Prostate gland (tissue), 2 donors: ENCODE measurements around the gene COL7A1. TPM values are rescaled to one million over a fixed set of nuclear protein-coding genes. Genes with fewer than 3 reads are reported as not detected.

Source experiments
- DNase-seq: peaks from one replicate; pipeline ENCODE4 v3.0.0-alpha.2; 2019; ENCODE audit warnings: low spot score
- H3K27ac ChIP-seq, 2 donors: fragments of 200-600 bp; sonication (generic); 2 replicates each; pipeline ENCODE4 v1.5.1; 2017 to 2019
- H3K27me3 ChIP-seq: fragments of 200-600 bp; sonication (generic); replicated peaks from 2 replicates; pipeline ENCODE4 v1.5.1; 2019; ENCODE audit not compliant: insufficient read depth
- H3K36me3 ChIP-seq, 2 donors: fragments of 200-600 bp; sonication (generic); 1 replicate in 1 of 2; 2 replicates in 1 of 2; pipeline versions ENCODE4 v1.5.1 to v1.8.1; 2017 to 2019
- H3K4me1 ChIP-seq: fragments of 200-600 bp; sonication (generic); replicated peaks from 2 replicates; pipeline ENCODE4 v1.5.1; 2019
- H3K4me3 ChIP-seq, 2 donors: fragments of 200-600 bp; sonication (generic); 2 replicates each; pipeline ENCODE4 v1.5.1; 2017 to 2019
- H3K9me3 ChIP-seq: fragments of 200-600 bp; sonication (generic); 2 replicates; pipeline ENCODE4 v1.5.1; 2017
- POLR2A ChIP-seq: fragments of 450-650 bp; IDR thresholded peaks from one replicate; pipeline ENCODE4 v1.6.1; 2016; ENCODE audit warnings: antibody characterized with exemption, mild to moderate bottlenecking
- POLR2AphosphoS5 ChIP-seq: sonication (generic); formaldehyde crosslinking; IDR thresholded peaks from one replicate; pipeline ENCODE4 v1.6.1; 2017; ENCODE audit warnings: antibody characterized with exemption
- WGBS: methylation state at CpG from one replicate; pipeline ENCODE4 v1.1.5; 2018; 5-methylcytosine and 5-hydroxymethylcytosine counted together
- intact Hi-C: fragments of 100-400 bp; cut with DNase I; formaldehyde crosslinking; loops from one replicate; pipeline ENCODE4 v1.14.2; 2022
- total RNA-seq, 2 donors: library from RNA; depleted of rRNA; stranded (reverse); fragments of >200 nt; gene quantifications; one replicate each; pipeline ENCODE4 v1.1.0, GENCODE V29; 2016
- TF ChIP-seq, protein P1 (sequence below), 4 experiments: fragments of 200-600 bp in 2 of 4; fragments of 450-650 bp in 2 of 4; sonication (generic) in 2 of 4; IDR thresholded peaks; 1 replicate in 3 of 4; 2 replicates in 1 of 4; pipeline ENCODE4 v1.5.1; 2016 to 2019; ENCODE audit warnings: antibody characterized with exemption in 4 of 4, mild to moderate bottlenecking in 2 of 4, moderate library complexity in 2 of 4

The COL7A1 gene
- total RNA-seq, 2 donors from 2014 or later = 84.8 to 92.6 TPM

DNA sequence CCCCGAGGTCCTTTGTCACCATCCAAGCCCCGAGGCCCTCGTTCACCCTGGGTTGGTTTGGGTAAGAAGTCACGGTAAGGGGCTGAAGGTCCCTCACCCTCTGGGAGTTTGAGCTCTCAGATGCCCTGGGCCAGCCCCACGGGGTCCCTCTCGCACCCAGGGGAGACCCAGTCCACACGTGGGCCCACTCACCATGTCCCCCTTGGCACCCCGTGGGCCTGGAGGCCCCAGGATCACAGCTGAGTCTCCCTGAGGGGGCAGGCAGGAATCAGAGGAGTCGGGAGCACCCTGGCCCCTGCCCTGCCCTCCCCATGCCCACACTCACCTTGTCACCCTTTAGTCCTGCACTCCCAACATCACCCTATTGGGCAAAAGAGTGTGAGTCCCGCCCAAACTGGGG lies 25.7 kb downstream of the COL7A1 start:
- DNase-seq = no peak
- H3K9me3 ChIP-seq = no peaks in the 10 kb centered on the region
- H3K4me3 ChIP-seq = no peak overlapping the region
- WGBS = 81% methylated on average over 10 of the region's 10 CpGs
- no peaks in the 10 kb centered on the region for H3K4me1 ChIP-seq
- no peaks in the 10 kb centered on the region for H3K36me3 ChIP-seq
- no peaks in the 10 kb centered on the region for H3K27me3 ChIP-seq
- TF ChIP-seq, protein P1, sequence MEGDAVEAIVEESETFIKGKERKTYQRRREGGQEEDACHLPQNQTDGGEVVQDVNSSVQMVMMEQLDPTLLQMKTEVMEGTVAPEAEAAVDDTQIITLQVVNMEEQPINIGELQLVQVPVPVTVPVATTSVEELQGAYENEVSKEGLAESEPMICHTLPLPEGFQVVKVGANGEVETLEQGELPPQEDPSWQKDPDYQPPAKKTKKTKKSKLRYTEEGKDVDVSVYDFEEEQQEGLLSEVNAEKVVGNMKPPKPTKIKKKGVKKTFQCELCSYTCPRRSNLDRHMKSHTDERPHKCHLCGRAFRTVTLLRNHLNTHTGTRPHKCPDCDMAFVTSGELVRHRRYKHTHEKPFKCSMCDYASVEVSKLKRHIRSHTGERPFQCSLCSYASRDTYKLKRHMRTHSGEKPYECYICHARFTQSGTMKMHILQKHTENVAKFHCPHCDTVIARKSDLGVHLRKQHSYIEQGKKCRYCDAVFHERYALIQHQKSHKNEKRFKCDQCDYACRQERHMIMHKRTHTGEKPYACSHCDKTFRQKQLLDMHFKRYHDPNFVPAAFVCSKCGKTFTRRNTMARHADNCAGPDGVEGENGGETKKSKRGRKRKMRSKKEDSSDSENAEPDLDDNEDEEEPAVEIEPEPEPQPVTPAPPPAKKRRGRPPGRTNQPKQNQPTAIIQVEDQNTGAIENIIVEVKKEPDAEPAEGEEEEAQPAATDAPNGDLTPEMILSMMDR (IDR thresholded peaks at IDR 0.05) = no peak
- no peak for TF ChIP-seq POLR2AphosphoS5
- no peak for TF ChIP-seq POLR2A
- intact Hi-C loops = no loop called here
- no peak overlapping the region for H3K27ac ChIP-seq

DNA sequence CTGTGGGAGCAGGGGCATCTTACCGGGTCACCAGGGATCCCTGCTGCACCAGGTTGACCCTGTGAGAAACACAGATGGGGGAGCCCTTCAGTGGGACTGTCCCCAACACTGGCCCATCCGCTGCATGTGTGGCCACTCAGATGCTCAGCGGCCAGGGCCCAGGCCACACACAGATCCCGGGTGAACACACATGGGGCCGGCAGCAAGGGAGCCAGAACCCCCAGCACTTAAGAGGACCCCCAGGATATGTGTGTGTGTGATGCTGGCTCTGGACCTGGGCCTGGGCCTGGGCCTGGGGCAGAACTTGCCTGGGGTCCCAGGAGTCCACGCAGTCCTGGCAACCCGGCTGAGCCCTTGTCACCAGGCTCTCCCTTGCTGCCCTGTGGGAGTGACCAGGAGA lies 26.7 kb downstream of the COL7A1 start:
- no peak overlapping the region for H3K27ac ChIP-seq
- TF ChIP-seq, protein P1 (IDR thresholded peaks at IDR 0.05) = no peak
- TF ChIP-seq POLR2A (no peak), POLR2AphosphoS5 (no peak)
- intact Hi-C loops = no loop called here
- 91% methylated on average over 7 of the region's 7 CpGs for WGBS
- no peak overlapping the region for H3K4me3 ChIP-seq
- H3K27me3 ChIP-seq = no peaks in the 10 kb centered on the region
- DNase-seq = no peak
- no peaks in the 10 kb centered on the region for H3K9me3 ChIP-seq
- H3K4me1 ChIP-seq = no peaks in the 10 kb centered on the region
- H3K36me3 ChIP-seq = no peaks in the 10 kb centered on the region

DNA sequence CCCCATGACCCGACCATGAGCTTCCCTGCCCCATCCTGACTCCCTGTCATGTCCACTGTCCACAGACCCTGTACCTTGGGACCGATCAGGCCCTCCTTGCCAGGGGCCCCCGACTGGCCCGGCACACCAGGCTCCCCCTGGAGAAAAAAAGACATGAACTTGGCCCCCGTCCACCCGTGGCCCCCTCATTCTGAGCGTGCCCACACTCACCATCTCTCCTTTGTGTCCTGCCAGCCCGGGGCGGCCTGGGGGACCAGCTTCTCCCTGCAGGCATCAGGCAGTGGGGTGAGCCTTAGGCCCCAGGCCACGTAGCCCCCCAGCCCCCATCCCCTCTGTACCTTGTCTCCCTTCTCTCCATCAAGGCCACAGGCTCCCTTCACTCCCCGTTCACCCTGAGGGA lies 27.6 kb downstream of the COL7A1 start:
- no peaks in the 10 kb centered on the region for H3K36me3 ChIP-seq
- 92% methylated on average over 11 of the region's 11 CpGs for WGBS
- H3K4me1 ChIP-seq = no peaks in the 10 kb centered on the region
- no peak overlapping the region for H3K4me3 ChIP-seq
- no peak for DNase-seq
- intact Hi-C loops = no loop called here
- no peaks in the 10 kb centered on the region for H3K9me3 ChIP-seq
- TF ChIP-seq, protein P1 (IDR thresholded peaks at IDR 0.05) = no peak
- TF ChIP-seq POLR2AphosphoS5 (no peak), POLR2A (no peak)
- no peaks in the 10 kb centered on the region for H3K27me3 ChIP-seq
- no peak overlapping the region for H3K27ac ChIP-seq

DNA sequence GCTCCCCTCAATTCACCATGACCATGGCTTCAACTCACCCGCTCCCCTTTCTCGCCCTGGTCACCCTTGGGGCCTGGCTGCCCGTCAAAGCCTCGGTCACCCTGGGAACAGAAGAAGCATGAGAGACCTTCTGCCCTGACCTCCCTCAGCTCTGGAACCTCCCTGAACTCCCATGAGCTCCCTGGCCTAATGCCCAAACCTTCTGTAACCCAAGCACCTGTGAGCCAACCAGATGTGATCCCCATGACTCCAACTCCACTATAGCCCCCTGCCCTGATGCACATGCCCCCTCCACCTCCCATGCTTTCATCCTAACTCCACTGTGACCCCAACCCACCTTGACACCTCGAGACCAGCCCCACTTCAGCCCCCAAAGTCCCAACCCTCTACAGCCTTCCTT lies 28.0 kb downstream of the COL7A1 start:
- intact Hi-C loops = no loop called here
- DNase-seq = no peak
- H3K4me1 ChIP-seq = no peaks in the 10 kb centered on the region
- no peaks in the 10 kb centered on the region for H3K36me3 ChIP-seq
- H3K4me3 ChIP-seq = no peak overlapping the region
- 85% methylated on average over 5 of the region's 5 CpGs for WGBS
- no peaks in the 10 kb centered on the region for H3K9me3 ChIP-seq
- TF ChIP-seq, protein P1 (IDR thresholded peaks at IDR 0.05) = no peak
- no peak for TF ChIP-seq POLR2A
- TF ChIP-seq POLR2AphosphoS5 = no peak
- no peaks in the 10 kb centered on the region for H3K27me3 ChIP-seq
- no peak overlapping the region for H3K27ac ChIP-seq

DNA sequence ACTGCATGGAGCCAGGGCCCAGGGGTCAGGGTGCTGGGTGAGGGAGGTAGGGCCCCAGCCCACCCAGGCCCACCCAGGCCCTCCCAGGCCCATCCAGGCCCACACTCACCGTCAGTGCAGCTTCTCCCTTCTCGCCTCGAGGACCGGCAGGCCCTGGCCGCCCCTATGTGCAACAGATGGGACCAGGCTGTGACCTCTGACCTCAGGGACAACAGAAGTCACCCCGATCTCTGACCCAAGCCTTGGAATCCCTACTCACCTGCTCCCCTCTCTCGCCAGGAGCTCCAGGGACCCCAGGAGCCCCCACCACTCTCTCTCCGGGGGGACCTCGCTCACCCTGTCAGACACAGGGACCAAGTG lies 28.7 kb downstream of the COL7A1 start:
- Histone ChIP-seq H3K27ac (no peak overlapping the region), H3K27me3 (no peaks in the 10 kb centered on the region), H3K4me1 (no peaks in the 10 kb centered on the region), H3K4me3 (no peak overlapping the region), H3K9me3 (no peaks in the 10 kb centered on the region), H3K36me3 (no peaks in the 10 kb centered on the region)
- no peak for DNase-seq
- intact Hi-C loops = no loop called here
- TF ChIP-seq, protein P1 (IDR thresholded peaks at IDR 0.05) = no peak
- TF ChIP-seq POLR2A (no peak), POLR2AphosphoS5 (no peak)
- 93% methylated on average over 9 of the region's 9 CpGs for WGBS
